Measurements from ENCODE around the gene VTA1. TPM values are rescaled to one million over a fixed set of nuclear protein-coding genes. Genes with fewer than 3 reads are reported as not detected.

Gene VTA1
- total and polyA plus RNA-seq, 10 donors, result 16.2 to 53.2 (median 30.6) TPM

- Histone ChIP-seq H3K27me3 (replicated peaks in 1 of 7) (no peaks in the 10 kb centered on the region), H3K36me3 (peaks cover 0 to 47% (median 15%) of the 10 kb centered on the region in 6 donors), H3K27ac (no peak overlapping the region), H3K4me1 (peaks cover 0 to 16% (median 7%) of the 10 kb centered on the region in 6 donors), H3K4me3 (no peak overlapping the region), H3K9me3 (no peaks in the 10 kb centered on the region)
- WGBS, 5 donors, result 97 to 98% (median 98%) methylated on average over 4 of the region's 4 CpGs
- intact Hi-C loops (cut with DNase I; ENCODE audit: low total_unique reads), result no loop called here
- DNase-seq, result no peak
- TF ChIP-seq CTCF (IDR thresholded peaks at IDR 0.05 in 8 of 11, conservative IDR thresholded peaks at IDR 0.05 in 3 of 11), result no peak
Observed at GRCh38 chr6:142195862-142196541, 48.9 kb downstream of the VTA1 start.

DNA sequence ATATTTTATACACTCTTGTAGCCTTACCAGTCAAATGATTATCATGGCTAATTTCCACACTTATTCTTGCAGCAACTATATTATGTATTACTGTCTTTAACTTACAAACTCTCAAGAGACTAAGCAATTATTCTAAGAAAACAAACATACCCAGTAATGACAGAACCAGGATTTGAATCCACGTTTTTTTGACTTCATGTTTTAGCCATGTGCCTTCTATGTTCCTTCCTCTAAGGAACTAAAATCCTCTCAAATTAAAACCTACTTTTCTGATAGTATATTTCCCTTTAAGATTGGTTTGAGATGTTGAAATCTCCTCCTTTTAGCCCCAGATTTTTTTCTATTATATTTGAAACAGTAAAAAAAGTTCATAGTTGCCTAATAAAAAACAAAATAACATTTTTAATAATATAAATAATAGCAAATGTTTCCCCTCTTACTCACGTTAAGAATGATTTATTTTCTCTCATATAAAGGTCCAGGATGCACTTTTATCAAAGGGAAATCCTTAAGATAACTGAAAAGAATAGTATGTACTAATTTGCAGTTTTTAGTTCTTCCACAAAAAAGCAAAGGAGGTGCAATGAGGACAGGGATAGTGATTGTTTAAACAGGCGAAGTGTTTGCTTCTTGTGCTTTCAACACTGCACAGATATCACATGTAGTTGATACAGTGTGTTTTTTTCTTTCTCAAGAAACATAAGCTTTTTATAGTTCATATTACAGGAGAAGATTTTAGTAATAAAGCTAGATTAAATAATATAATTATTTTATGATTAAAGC, 54.0 kb downstream of the VTA1 start:
- TF ChIP-seq POLR2AphosphoS5 (IDR thresholded peaks at IDR 0.05), result no peak
- no peak for TF ChIP-seq CTCF (IDR thresholded peaks at IDR 0.05 in 8 of 11, conservative IDR thresholded peaks at IDR 0.05 in 3 of 11)
- TF ChIP-seq POLR2A (IDR thresholded peaks at IDR 0.05), result no peak
- Histone ChIP-seq H3K27me3 (replicated peaks in 1 of 7) (no peaks in the 10 kb centered on the region), H3K36me3 (peaks cover 0 to 79% (median 30%) of the 10 kb centered on the region in 6 donors), H3K9me3 (no peaks in the 10 kb centered on the region), H3K4me1 (peaks cover 0 to 15% (median under 1%) of the 10 kb centered on the region in 6 donors), H3K4me3 (no peak overlapping the region), H3K27ac (peak overlapping the region in 7 of 8 donors; percentile 44 to 72 (median 54))
- WGBS, 5 donors, result 61 to 81% (median 66%) methylated on average over 3 of the region's 3 CpGs
- DNase-seq, result no peak
- intact Hi-C loops (cut with DNase I; ENCODE audit: low total_unique reads), result no loop called here

DNA sequence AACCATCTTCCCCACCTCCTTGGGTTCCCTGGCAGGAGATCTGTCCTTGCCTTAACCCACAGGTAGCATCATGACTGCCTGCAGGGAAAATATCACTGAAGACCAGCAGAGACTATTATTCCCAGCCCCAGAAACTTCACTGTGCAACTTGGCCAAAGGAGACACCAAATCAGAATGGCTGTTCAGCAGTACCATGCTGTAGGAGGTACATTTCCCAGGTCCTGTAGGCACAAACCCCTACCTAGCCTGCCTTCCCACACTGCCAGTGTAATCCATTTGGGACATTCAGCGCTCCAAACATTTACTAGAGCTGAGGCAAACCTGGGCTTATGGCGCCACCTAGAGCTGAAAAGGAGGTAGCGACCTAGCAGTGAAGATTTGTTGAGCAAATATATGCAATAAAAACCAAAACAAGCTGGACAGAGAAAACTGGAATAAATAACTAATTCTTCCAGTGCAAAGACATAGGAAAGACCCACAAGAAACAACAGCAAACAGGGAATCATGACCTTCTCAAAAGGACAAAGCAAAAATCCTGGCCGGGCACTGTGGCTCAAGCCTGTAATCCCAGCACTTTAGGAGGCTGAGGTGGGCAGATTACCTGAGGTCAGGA, 60.3 kb downstream of the VTA1 start:
- H3K36me3 ChIP-seq, result peaks cover 0 to 91% (median 32%) of the 10 kb centered on the region in 6 donors
- intact Hi-C loops (cut with DNase I; ENCODE audit: low total_unique reads), result loop anchor here (5.0 kb wide), 1 partner anchor 50 kb away; no protein-coding TSS in a partner anchor
- peak overlapping the region in 1 of 8 donors; percentile 4 for H3K27ac ChIP-seq
- no peaks in the 10 kb centered on the region for H3K4me1 ChIP-seq
- H3K9me3 ChIP-seq, result peaks cover 0 to 18% (median 6%) of the 10 kb centered on the region in 8 donors
- TF ChIP-seq POLR2A (IDR thresholded peaks at IDR 0.05) (no peak), CTCF (IDR thresholded peaks at IDR 0.05 in 8 of 11, conservative IDR thresholded peaks at IDR 0.05 in 3 of 11) (peak; percentile 45 to 82 (median 69)), POLR2AphosphoS5 (IDR thresholded peaks at IDR 0.05) (peak in 1 of 3 donors; percentile 58)
- WGBS, 5 donors, result 70 to 84% (median 76%) methylated on average over 4 of the region's 4 CpGs
- H3K4me3 ChIP-seq, result no peak overlapping the region
- no peak for DNase-seq
- no peaks in the 10 kb centered on the region for H3K27me3 ChIP-seq (replicated peaks in 1 of 7)
